Stimulated activated CD4-positive, alpha-beta T cell treated with anti-CD3 and anti-CD28 coated beads, Interleukin-2, amount 100 ng/mL, for 4 hours (primary cell): Measurements from ENCODE around the gene SPTSSA.
"Not testable (repeated sequence)": the region's sequence is repeated elsewhere in the genome, so short reads cannot be mapped to it uniquely, and the experiment has no call there.

Experiments
- DNase-seq: peaks from one replicate; pipeline ENCODE4 v3.0.0-alpha.2; 2020; ENCODE audit warnings: low read depth

The SPTSSA gene

GRCh38 chr14:34462132-34462893, at the start of gene SPTSSA:
TSS of gene SPTSSA (minus strand) at chr14:34462240. CDS start at chr14:34462207, 33 bp downstream.
- peak; percentile 81 for DNase-seq

GRCh38 chr14:34507884-34508283, 45.8 kb upstream of the SPTSSA start:
- DNase-seq = no peak

GRCh38 chr14:34507459-34507858, 45.4 kb upstream of the SPTSSA start:
- no peak for DNase-seq

GRCh38 chr14:34505124-34505491, 43.1 kb upstream of the SPTSSA start:
- not testable (repeated sequence) for DNase-seq

GRCh38 chr14:34504027-34504426, 42.0 kb upstream of the SPTSSA start:
- DNase-seq = not testable (repeated sequence)

- no peak for DNase-seq
Measured at GRCh38 chr14:34502545-34503225, 40.6 kb upstream of the SPTSSA start.

- no peak for DNase-seq
Measured at GRCh38 chr14:34502001-34502400, 40.0 kb upstream of the SPTSSA start.

- no peak for DNase-seq
Measured at GRCh38 chr14:34501004-34501580, 39.1 kb upstream of the SPTSSA start.

GRCh38 chr14:34498684-34499412, 36.8 kb upstream of the SPTSSA start:
- DNase-seq = no peak

- no peak for DNase-seq
Measured at GRCh38 chr14:34496679-34497513, 34.9 kb upstream of the SPTSSA start.

GRCh38 chr14:34496007-34496678, 34.1 kb upstream of the SPTSSA start:
- DNase-seq = no peak

GRCh38 chr14:34489324-34489723, 27.3 kb upstream of the SPTSSA start:
- DNase-seq = no peak

GRCh38 chr14:34488528-34488927, 26.5 kb upstream of the SPTSSA start:
- DNase-seq = no peak

GRCh38 chr14:34484726-34485125, 22.7 kb upstream of the SPTSSA start:
- no peak for DNase-seq

- DNase-seq = no peak
Measured at GRCh38 chr14:34482463-34482862, 20.4 kb upstream of the SPTSSA start.

GRCh38 chr14:34479694-34480093, 17.7 kb upstream of the SPTSSA start:
- DNase-seq = no peak

- DNase-seq = no peak
Measured at GRCh38 chr14:34478261-34478660, 16.2 kb upstream of the SPTSSA start.

- not testable (repeated sequence) for DNase-seq
Measured at GRCh38 chr14:34476036-34476435, 14.0 kb upstream of the SPTSSA start.

- DNase-seq = no peak
Measured at GRCh38 chr14:34475163-34475562, 13.1 kb upstream of the SPTSSA start.

- DNase-seq = no peak
Measured at GRCh38 chr14:34474187-34474679, 12.2 kb upstream of the SPTSSA start.
